ENCODE measurements around the gene WWOX. TPM values are rescaled to one million over a fixed set of nuclear protein-coding genes. Genes with fewer than 3 reads are reported as not detected.

Gene WWOX
- total RNA-seq, 1 experiment from 2014 or later = 15.6 TPM

GRCh38 chr16:78796221-78796866 lies 696.9 kb downstream of the WWOX start:
- Histone ChIP-seq H2BK5ac (ENCODE audit: insufficient read length, low read length) (no peak overlapping the region), H2BK120ac (ENCODE audit: low read depth, low read length, poor library complexity, severe bottlenecking) (no peak overlapping the region), H3K4me2 (ENCODE audit: insufficient read depth, insufficient read length, low read length) (no peak overlapping the region), H3K27ac (ENCODE audit: insufficient read length, low read depth, low read length) (no peak overlapping the region), H2BK20ac (ENCODE audit: low read depth, low read length, poor library complexity, severe bottlenecking) (no peak overlapping the region), H4K8ac (replicated peaks; ENCODE audit: insufficient read length, low read depth, low read length) (no peak overlapping the region), H4K20me1 (ENCODE audit: control insufficient read depth, insufficient read depth, insufficient read length) (no peaks in the 10 kb centered on the region), H3K14ac (ENCODE audit: insufficient read depth, low read length) (no peak overlapping the region), H3K4me1 (ENCODE audit: insufficient read depth, low read length) (no peaks in the 10 kb centered on the region), H3K4ac (ENCODE audit: low read depth, low read length) (no peak overlapping the region), H3K23ac (ENCODE audit: insufficient read length, low read depth, low read length) (no peak overlapping the region), H3K79me2 (ENCODE audit: insufficient read depth, low read length) (no peaks in the 10 kb centered on the region), H3K56ac (ENCODE audit: insufficient read length, low read depth, low read length) (no peak overlapping the region), H3K9me3 (ENCODE audit: control insufficient read depth, low read depth, low read length) (no peaks in the 10 kb centered on the region), H3K9ac (ENCODE audit: extremely low read depth, insufficient read length, low read length) (no peak overlapping the region), H2AFZ (ENCODE audit: low read length) (peak overlapping the region; percentile 96), H2BK15ac (ENCODE audit: low read depth, low read length) (no peak overlapping the region), H4K5ac (ENCODE audit: insufficient read length, low read depth, low read length) (no peak overlapping the region), H3T11ph (ENCODE audit: low read length) (no peak overlapping the region), H3K27me3 (ENCODE audit: insufficient read depth, low read length) (no peaks in the 10 kb centered on the region), H2BK12ac (ENCODE audit: insufficient read length, low read depth, low read length) (no peak overlapping the region), H4K91ac (ENCODE audit: insufficient read length, low read depth, low read length) (no peak overlapping the region), H3K18ac (ENCODE audit: insufficient read length, low read depth, low read length) (no peak overlapping the region), H3K23me2 (ENCODE audit: insufficient read length, low read depth, low read length, poor library complexity, severe bottlenecking) (no peaks in the 10 kb centered on the region), H3K79me1 (ENCODE audit: insufficient read depth, low read depth, low read length, poor library complexity, severe bottlenecking) (no peaks in the 10 kb centered on the region), H2AK5ac (ENCODE audit: insufficient read length, low read length) (no peak overlapping the region)
- Mint-ChIP-seq H3K27me3 (ENCODE audit: low read depth) (peaks cover 11% of the 10 kb centered on the region), H3K4me1 (no peaks in the 10 kb centered on the region), H3K9me3 (no peaks in the 10 kb centered on the region), H3K4me3 (no peak overlapping the region), H3K27ac (no peak overlapping the region), H3K36me3 (ENCODE audit: insufficient read depth in 1 of 3, low read depth in 3 of 3) (no peaks in the 10 kb centered on the region)
- TF ChIP-seq CTCF (conservative IDR thresholded peaks at IDR 0.05) = no peak
- no CpG with 5 or more reads among the region's 3 CpGs for WGBS (ENCODE audit: extremely low coverage, insufficient read length, low lambda C conversion rate)
- peak; percentile 75 for DNase-seq
